Hematopoietic multipotent progenitor cell treated with erythropoietin and hydrocortisone succinate and interleukin-3 and kit ligand, for 4 days (in vitro differentiated cells): ENCODE measurements around the gene OR1C1.
"Not testable (repeated sequence)": the region's sequence is repeated elsewhere in the genome, so short reads cannot be mapped to it uniquely, and the experiment has no call there.

Source experiments
- DNase-seq: peaks from one replicate; pipeline ENCODE4 v3.0.0-alpha.2; 2015

The OR1C1 gene, protein sequence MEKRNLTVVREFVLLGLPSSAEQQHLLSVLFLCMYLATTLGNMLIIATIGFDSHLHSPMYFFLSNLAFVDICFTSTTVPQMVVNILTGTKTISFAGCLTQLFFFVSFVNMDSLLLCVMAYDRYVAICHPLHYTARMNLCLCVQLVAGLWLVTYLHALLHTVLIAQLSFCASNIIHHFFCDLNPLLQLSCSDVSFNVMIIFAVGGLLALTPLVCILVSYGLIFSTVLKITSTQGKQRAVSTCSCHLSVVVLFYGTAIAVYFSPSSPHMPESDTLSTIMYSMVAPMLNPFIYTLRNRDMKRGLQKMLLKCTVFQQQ

DNA sequence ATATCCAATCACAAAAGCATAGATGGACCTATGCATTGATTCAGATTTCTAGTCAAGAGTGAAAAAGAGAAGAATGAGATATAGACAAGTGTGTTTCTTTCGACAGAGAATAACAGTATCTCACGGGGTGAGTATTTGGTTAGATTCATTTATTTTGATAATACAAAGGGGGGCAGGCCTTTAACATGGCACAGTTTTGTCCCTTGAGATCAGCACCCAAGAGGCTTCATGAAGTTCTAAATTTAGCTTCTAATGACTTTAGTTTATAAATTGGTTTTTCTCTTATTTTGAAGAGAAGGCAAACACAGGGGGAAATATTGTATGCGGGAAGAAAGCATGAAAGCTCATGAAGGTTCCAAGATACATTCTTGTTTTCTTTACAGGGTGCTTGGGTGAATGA, at the start of gene OR1C1:
Gene OR1C1, minus strand, starts transcription at position 101 of the 400 bp plus-strand sequence. CDS start 2,150 bp downstream, outside the sequence.
- no peak for DNase-seq

- no peak for DNase-seq
Observed at GRCh38 chr1:247797518-247797917, 37.2 kb upstream of the OR1C1 start.

DNA sequence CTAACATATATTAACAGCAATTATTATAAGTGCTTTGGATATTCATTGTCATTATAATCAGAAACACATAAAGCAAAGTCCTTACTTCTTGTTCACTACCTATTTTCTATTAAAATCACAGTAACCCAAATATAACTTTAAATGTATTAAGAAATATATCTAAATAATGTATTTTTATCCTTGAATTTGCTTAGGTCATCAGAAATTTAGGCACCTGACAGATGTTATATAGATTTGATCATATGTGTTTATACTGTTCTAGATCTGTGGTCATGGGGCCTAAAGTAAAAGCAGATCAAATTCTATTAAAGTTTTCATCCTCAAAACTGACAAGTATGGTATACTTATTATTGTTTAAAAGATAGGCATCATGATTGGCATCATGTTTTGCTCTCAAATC, 9.2 kb upstream of the OR1C1 start:
- no peak for DNase-seq

DNA sequence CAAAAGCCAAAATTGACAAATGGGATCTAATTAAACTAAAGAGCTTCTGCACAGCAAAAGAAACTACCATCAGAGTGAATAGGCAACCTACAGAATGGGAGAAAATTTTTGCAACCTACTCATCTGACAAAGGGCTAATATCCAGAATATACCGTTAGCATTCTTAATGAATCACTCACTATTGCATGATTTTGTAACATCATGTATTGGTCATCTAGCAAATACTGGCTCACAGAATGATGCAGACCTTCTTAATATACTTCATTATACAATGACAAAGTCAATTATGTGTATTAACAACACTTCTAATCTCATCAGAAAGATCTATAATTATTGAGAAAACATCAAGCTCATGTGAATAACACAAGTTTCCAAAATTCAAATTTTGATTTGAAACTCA, 6.0 kb downstream of the OR1C1 start:
- not testable (repeated sequence) for DNase-seq

DNA sequence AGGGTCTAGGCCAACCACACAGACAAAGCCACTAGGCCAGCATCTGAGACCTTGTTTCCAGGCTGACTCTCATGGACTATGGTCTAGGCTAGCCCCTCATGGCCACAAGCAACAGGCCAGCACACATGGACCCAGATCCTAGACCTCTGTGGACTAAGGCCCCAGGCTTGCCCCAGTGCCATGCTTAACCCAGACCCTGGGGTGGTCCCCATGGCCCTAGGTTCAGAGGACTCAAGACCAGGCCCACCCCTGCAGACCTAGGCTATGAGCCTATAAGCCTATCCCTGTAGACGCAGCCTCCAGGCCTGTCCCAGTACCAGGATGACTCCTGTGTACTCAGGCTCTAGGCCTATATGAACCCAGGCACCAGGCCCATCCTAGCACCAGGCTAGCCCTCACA, 10.5 kb downstream of the OR1C1 start:
- no peak for DNase-seq

DNA sequence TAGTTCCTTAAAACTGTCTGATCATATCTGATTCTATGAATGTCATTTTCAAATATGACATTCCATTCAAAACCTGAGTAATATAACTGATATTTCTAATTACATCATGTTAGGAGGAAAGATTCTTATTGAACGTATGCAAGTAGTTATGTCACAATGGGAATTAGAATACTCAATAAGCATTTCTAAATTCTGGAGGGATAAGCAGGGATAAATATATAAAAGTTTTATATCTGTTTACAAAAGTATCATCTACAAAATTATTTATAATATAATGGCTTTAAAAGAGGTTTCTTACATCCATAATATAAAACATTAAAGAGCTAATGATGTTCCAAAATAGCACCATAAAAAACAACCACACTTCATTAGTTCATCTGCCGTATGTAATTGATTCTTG, 12.3 kb downstream of the OR1C1 start, which contains the start of gene OR14A2:
Gene OR14A2, minus strand, starts transcription at position 101 of the 400 bp plus-strand sequence.
- DNase-seq, result no peak

- no peak for DNase-seq
Observed at GRCh38 chr1:247747616-247748015, 12.7 kb downstream of the OR1C1 start.

DNA sequence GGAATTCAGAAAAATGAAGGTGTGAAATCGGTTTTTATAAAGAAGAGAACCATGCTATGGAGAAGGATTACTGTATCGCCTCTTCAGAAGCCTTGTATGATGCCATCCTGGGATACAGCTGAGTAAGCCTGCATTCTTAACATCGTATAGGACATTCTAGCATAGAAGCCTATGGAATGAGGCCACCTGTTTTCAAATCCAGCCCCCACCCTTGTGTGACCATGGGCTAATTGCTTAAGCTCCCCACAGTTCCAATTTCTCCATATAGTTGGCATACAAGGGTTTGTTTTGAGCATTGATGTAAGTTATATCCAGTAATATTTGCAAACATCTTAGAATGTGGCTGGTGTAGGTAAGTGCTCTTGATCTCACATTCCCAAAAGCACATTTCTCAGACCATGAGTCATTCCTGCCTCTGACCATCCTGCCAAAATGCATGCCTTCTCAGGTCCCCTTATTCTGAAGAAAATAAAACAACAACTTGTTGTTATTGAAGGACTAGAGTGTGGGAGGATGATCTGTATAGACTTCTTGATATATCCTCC, 13.9 kb downstream of the OR1C1 start:
- DNase-seq, result no peak

- DNase-seq, result not testable (repeated sequence)
Observed at GRCh38 chr1:247742215-247742760, 18.1 kb downstream of the OR1C1 start.

DNA sequence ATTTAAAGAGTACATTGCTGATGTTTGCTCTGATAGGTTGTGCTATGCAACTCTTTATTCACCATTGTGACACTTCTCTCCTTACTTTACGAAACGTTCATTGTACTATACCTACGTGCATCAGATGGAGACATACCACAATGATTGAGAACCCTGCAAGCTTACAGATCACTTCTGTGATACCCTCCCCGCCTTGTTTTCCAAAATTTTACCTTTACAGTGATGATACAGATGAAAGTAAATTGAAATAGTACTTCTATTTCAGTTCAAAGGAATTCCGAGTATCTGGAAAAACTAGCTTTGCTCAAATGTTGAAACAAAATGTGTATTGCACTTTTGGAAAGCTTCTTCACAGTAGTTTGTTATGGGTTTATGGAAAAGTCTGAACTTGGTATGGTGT, 18.6 kb downstream of the OR1C1 start:
- DNase-seq, result no peak

- no peak for DNase-seq
Observed at GRCh38 chr1:247740721-247741120, 19.6 kb downstream of the OR1C1 start.

- no peak for DNase-seq
Observed at GRCh38 chr1:247738315-247738714, 22.0 kb downstream of the OR1C1 start, which contains the start of gene OR14K1. TSS of gene OR14K1 (plus strand) at chr1:247738615. CDS start at chr1:247738615, 0 bp downstream.

DNA sequence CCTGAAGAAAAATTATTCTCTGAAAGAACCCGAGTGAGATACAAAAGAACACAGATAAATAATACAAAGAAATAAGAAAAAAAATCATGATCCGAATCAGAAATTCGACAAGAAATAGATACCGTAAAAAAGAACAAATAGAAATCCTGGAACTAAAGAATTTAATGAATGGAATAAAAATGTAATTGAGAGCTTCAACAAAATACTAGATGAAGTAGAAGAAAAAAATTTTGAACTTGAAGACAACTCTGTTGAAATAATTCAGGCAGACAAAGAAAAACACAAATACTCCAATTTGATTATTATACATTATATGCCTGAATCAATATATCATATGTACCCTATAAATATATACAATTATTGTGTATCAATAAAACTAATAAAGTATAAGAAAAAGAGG, 39.1 kb downstream of the OR1C1 start:
- no peak for DNase-seq

DNA sequence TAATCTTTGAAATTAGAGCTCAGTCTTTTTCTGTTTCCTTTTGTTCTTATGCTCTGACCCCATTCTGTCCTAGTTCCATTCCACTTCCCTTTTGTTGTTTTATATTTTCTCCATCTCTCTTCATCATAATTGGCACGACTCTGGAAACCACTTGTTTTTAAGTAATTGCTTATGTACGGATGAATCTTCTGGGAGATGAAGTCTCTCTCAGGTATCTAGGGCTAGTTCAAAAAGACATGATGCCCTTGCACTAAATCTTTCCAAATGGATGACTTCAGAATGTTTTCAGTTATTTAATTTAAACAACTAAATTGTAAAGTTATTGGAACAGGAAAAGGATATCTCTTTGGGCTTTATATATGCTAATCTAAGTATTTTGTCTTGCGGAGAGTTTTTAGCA, 43.8 kb downstream of the OR1C1 start, which contains the start of gene OR6F1:
Gene OR6F1, minus strand, starts transcription at position 101 of the 400 bp plus-strand sequence. CDS start 3,891 bp downstream, outside the sequence.
- no peak for DNase-seq

- no peak for DNase-seq
Observed at GRCh38 chr1:247713753-247714152, 46.6 kb downstream of the OR1C1 start.

- not testable (repeated sequence) for DNase-seq
Observed at GRCh38 chr1:247710681-247711080, 49.7 kb downstream of the OR1C1 start.
